Superior temporal gyrus (tissue), 1 donor: ENCODE results near the gene GIT1.

Source experiments
- DNase-seq: peaks from one replicate; pipeline ENCODE4 v3.0.0-alpha.2; 2016; ENCODE audit errors: extremely low spot score

Gene GIT1

GRCh38 chr17:29581583-29582253 is 7.7 kb downstream of the GIT1 start:
- DNase-seq = no peak

- peak; percentile 97 for DNase-seq
These were observed 9.3 kb downstream of the GIT1 start for GRCh38 chr17:29579866-29580771.

GRCh38 chr17:29578626-29579485 is 10.6 kb downstream of the GIT1 start:
- DNase-seq = no peak

GRCh38 chr17:29577385-29578211 is 11.8 kb downstream of the GIT1 start:
- peak; percentile 69 for DNase-seq

GRCh38 chr17:29577001-29577370 is 12.5 kb downstream of the GIT1 start:
- DNase-seq = no peak

- no peak for DNase-seq
These were observed 13.0 kb downstream of the GIT1 start for GRCh38 chr17:29576214-29577000.

- DNase-seq = peak; percentile 2
These were observed 13.8 kb downstream of the GIT1 start for GRCh38 chr17:29575511-29576213.

- DNase-seq = peak; percentile 5
These were observed 14.5 kb downstream of the GIT1 start for GRCh38 chr17:29574732-29575510.

GRCh38 chr17:29573871-29574731 is 15.3 kb downstream of the GIT1 start:
- peak; percentile 6 for DNase-seq

- no peak for DNase-seq
These were observed 15.9 kb downstream of the GIT1 start for GRCh38 chr17:29573558-29573869.

GRCh38 chr17:29572691-29573557 is 16.5 kb downstream of the GIT1 start:
- no peak for DNase-seq

GRCh38 chr17:29571883-29572681 is 17.4 kb downstream of the GIT1 start:
- DNase-seq = no peak

- DNase-seq = no peak
These were observed 18.0 kb downstream of the GIT1 start for GRCh38 chr17:29571486-29571882.

- DNase-seq = no peak
These were observed 18.9 kb downstream of the GIT1 start for GRCh38 chr17:29570521-29570920.

GRCh38 chr17:29569245-29569950 is 20.1 kb downstream of the GIT1 start:
- DNase-seq = no peak
